ENCODE measurements around the gene LLPH. TPM values are rescaled to one million over a fixed set of nuclear protein-coding genes. Genes with fewer than 3 reads are reported as not detected.

Gene LLPH
- total RNA-seq, 2 experiments from 2014 or later, result 25.6 to 26.0 TPM

GRCh38 chr12:66162701-66163100 lies 32.2 kb upstream of the LLPH start:
- CTCF ChIA-PET, result no interaction called here
- H3K36me3 Mint-ChIP-seq (ENCODE audit: low read depth), result peaks cover 64% of the 10 kb centered on the region
- intact Hi-C loops (cut with micrococcal nuclease), result no loop called here
- no peak for DNase-seq
- no peak overlapping the region for H3K4me3 Mint-ChIP-seq
- peaks cover 60% of the 10 kb centered on the region for H3K4me1 Mint-ChIP-seq (ENCODE audit: low read depth)
- peaks cover 6% of the 10 kb centered on the region for H3K9me3 Mint-ChIP-seq
- H3K27me3 Mint-ChIP-seq (ENCODE audit: low read depth), result no peaks in the 10 kb centered on the region
- no peak overlapping the region for H3K27ac Mint-ChIP-seq

GRCh38 chr12:66160704-66161103 lies 30.2 kb upstream of the LLPH start:
- CTCF ChIA-PET, result interaction anchor here (0.5 to 0.9 kb wide), 4 partner anchors 8 to 576 kb away, joined by 3 to 5 read pairs (median 4); no protein-coding TSS in a partner anchor
- no peak overlapping the region for H3K27ac Mint-ChIP-seq
- intact Hi-C loops (cut with micrococcal nuclease), result no loop called here
- peaks cover 56% of the 10 kb centered on the region for H3K36me3 Mint-ChIP-seq (ENCODE audit: low read depth)
- H3K27me3 Mint-ChIP-seq (ENCODE audit: low read depth), result no peaks in the 10 kb centered on the region
- peaks cover 2% of the 10 kb centered on the region for H3K9me3 Mint-ChIP-seq
- no peak for DNase-seq
- peaks cover 59% of the 10 kb centered on the region for H3K4me1 Mint-ChIP-seq (ENCODE audit: low read depth)
- H3K4me3 Mint-ChIP-seq, result no peak overlapping the region

DNA sequence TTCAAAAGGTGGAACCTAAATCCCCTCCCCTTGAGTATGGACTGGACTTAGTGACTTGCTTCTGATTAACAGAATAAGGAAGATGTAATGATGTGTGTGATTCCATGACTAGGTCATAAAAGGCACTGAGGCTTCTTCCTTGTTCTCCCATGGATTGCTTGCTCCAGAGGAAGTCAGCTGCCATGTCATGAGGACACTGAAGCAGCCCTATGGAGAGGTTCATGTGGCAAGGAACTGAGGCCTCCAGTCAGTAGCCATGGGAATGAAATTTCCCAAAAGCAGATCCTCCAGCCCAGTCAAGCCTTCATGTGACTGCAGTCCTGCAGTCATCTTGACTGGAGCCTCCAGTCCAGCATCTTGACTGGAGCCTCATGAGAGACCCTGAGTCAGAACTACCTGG lies 28.6 kb upstream of the LLPH start:
- H3K36me3 Mint-ChIP-seq (ENCODE audit: low read depth), result peaks cover 42% of the 10 kb centered on the region
- H3K4me3 Mint-ChIP-seq, result no peak overlapping the region
- no peak overlapping the region for H3K27ac Mint-ChIP-seq
- CTCF ChIA-PET, result interaction anchor here (0.5 to 1.7 kb wide), 4 partner anchors 15 to 250 kb away, joined by 3 to 7 read pairs (median 3); no protein-coding TSS in a partner anchor
- DNase-seq, result no peak
- H3K27me3 Mint-ChIP-seq (ENCODE audit: low read depth), result no peaks in the 10 kb centered on the region
- H3K9me3 Mint-ChIP-seq, result no peaks in the 10 kb centered on the region
- intact Hi-C loops (cut with micrococcal nuclease), result no loop called here
- peaks cover 53% of the 10 kb centered on the region for H3K4me1 Mint-ChIP-seq (ENCODE audit: low read depth)

DNA sequence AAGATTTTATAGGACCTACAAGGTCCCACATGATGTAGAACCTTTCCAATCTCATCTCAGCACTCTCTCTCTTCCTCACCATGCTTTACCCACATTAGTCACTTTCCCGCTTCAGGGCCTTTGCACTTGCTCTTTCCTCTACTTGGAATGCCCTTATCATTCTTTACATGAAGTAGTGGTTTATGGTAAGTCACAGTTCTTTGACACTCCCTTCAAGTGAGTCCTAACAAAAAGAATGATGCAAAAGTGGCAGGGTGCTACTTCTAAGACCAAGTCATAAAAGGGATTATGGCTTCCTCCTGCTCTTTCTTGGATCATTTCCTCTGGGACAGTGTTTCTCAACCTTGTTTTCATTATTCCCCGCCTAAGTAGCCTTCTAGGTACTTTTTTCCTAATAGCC lies 26.1 kb upstream of the LLPH start:
- Mint-ChIP-seq H3K4me3 (no peak overlapping the region), H3K27me3 (ENCODE audit: low read depth) (no peaks in the 10 kb centered on the region), H3K27ac (no peak overlapping the region), H3K9me3 (no peaks in the 10 kb centered on the region), H3K36me3 (ENCODE audit: low read depth) (peaks cover 34% of the 10 kb centered on the region), H3K4me1 (ENCODE audit: low read depth) (peaks cover 43% of the 10 kb centered on the region)
- DNase-seq, result no peak
- CTCF ChIA-PET, result no interaction called here
- intact Hi-C loops (cut with micrococcal nuclease), result no loop called here

DNA sequence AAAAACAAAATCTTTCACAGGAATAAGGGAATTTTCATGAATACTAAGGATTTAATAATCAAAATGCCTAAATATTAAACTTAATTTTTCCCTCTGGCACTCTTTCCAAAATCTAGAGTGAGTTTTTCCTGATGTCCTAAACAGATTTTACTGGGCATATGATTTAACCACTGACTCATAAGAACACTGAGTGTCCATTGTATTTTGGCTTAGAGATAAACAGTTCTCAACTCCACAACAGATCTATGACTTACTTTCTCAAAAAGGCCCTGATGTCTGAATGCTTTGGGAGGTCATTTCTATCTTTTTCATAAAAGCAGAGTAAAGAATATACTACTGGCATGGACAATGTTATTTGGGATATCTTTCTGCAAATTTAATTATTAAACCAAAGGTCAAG lies 24.2 kb upstream of the LLPH start:
- no peak for DNase-seq
- Mint-ChIP-seq H3K27ac (no peak overlapping the region), H3K36me3 (ENCODE audit: low read depth) (peaks cover 27% of the 10 kb centered on the region), H3K4me1 (ENCODE audit: low read depth) (peaks cover 42% of the 10 kb centered on the region), H3K4me3 (no peak overlapping the region), H3K9me3 (no peaks in the 10 kb centered on the region), H3K27me3 (ENCODE audit: low read depth) (no peaks in the 10 kb centered on the region)
- intact Hi-C loops (cut with micrococcal nuclease), result no loop called here
- CTCF ChIA-PET, result no interaction called here

- no peak overlapping the region for H3K27ac Mint-ChIP-seq
- H3K27me3 Mint-ChIP-seq (ENCODE audit: low read depth), result no peaks in the 10 kb centered on the region
- peaks cover 16% of the 10 kb centered on the region for H3K36me3 Mint-ChIP-seq (ENCODE audit: low read depth)
- no peak for DNase-seq
- H3K4me1 Mint-ChIP-seq (ENCODE audit: low read depth), result peaks cover 30% of the 10 kb centered on the region
- CTCF ChIA-PET, result interaction anchor here (0.7 kb wide), 1 partner anchor 256 kb away, joined by 3 read pairs; no protein-coding TSS in a partner anchor
- H3K9me3 Mint-ChIP-seq, result no peaks in the 10 kb centered on the region
- intact Hi-C loops (cut with micrococcal nuclease), result no loop called here
- H3K4me3 Mint-ChIP-seq, result no peak overlapping the region
Observed at GRCh38 chr12:66152732-66153131, 22.2 kb upstream of the LLPH start.

DNA sequence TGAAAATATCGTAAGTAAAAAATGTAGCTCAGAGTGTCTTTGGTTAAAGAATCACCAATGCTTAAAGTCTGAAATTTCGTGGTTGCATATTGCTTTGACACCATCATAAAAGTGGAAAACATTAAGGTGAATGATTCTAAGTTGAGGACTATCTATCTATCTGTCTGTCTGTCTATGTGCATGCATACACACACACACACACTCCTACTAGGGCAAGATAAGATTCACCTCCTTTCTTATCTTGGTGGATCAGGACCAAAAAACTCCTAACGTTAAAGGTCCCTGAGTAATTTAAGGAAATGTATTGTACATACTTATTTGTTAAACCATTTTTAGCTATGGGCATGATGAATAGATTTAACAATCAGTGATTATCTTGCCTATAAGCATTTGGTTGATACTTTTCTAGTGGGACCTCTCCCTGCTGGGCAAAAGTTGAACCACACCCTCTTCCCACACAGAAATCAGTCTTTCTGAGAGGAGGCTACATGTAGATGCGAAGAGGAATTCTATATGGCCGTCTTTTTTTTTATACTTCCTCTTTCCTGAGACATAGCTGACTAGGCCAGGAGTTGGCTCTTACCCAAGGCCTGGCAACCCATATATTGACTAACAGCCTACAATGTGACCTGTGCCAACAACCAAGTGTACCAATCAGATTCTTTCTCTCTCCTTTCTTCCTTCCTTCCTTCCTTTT lies 19.3 kb upstream of the LLPH start:
- DNase-seq, result no peak
- H3K4me3 Mint-ChIP-seq, result no peak overlapping the region
- CTCF ChIA-PET, result interaction anchor here (0.6 to 0.7 kb wide), 3 partner anchors 19 to 243 kb away, joined by 3 read pairs; no protein-coding TSS in a partner anchor
- no peaks in the 10 kb centered on the region for H3K27me3 Mint-ChIP-seq (ENCODE audit: low read depth)
- H3K27ac Mint-ChIP-seq, result no peak overlapping the region
- H3K36me3 Mint-ChIP-seq (ENCODE audit: low read depth), result peaks cover 15% of the 10 kb centered on the region
- H3K9me3 Mint-ChIP-seq, result no peaks in the 10 kb centered on the region
- intact Hi-C loops (cut with micrococcal nuclease), result loop anchor here (5.0 kb wide), 2 partner anchors 557 to 712 kb away; no protein-coding TSS in a partner anchor
- peaks cover 26% of the 10 kb centered on the region for H3K4me1 Mint-ChIP-seq (ENCODE audit: low read depth)

DNA sequence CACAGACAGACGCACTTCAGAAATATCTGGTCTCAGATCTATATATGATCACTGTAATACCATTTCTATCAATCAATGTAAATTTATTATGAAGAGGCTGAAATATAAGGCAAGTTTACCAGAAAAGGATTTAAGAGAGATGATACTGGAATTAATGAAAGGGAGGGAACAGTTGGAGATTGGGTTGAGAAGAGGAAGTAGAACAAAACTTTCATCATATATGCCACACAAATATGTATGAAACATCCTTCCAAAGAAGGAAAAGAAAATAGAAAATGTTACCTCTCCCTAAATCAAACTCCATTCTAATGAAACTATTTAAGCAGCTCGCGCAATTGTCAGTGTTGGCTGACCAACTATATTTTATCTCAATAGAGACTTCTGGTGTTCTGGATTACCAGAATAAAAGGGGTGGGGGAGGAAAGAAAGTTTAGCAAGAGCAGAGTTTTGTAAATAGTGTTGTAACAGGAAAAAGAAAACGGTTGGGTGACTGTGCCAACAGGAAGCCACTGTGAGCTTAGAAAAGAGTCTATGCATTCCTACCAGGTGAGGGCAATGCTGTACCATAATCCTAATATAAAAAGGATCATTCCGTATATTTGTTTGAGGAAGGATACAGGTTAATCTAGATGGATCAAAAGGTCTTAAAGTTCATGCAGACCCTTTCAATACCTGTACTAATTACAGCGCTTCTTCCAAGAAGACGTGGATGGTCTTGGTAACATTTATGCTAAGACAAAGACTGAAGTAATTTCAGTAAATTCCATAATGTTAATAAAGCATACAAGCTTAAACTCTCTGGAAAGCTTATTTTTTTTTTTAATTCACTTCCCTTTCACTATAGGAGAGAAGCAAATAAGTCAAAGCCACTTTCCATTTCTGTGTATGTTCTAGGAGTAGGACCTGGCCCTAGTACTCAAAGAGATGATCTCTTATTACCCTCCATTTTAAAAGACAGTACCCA lies 14.5 kb upstream of the LLPH start:
- Mint-ChIP-seq H3K36me3 (ENCODE audit: low read depth) (peaks cover 42% of the 10 kb centered on the region), H3K27ac (peak overlapping the region; percentile 86), H3K27me3 (ENCODE audit: low read depth) (no peaks in the 10 kb centered on the region), H3K4me1 (ENCODE audit: low read depth) (peaks cover 16% of the 10 kb centered on the region), H3K4me3 (no peak overlapping the region), H3K9me3 (peaks cover 15% of the 10 kb centered on the region)
- intact Hi-C loops (cut with micrococcal nuclease), result loop anchor here (1.0 to 5.0 kb wide), 7 partner anchors 24 to 717 kb away; partner anchors contain the start of gene TMBIM4
- DNase-seq, result peak; percentile 49
- CTCF ChIA-PET, result interaction anchor here (0.6 to 2.4 kb wide), 12 partner anchors 11 to 549 kb away, joined by 3 to 11 read pairs (median 4); partner anchors contain the start of gene LLPH

DNA sequence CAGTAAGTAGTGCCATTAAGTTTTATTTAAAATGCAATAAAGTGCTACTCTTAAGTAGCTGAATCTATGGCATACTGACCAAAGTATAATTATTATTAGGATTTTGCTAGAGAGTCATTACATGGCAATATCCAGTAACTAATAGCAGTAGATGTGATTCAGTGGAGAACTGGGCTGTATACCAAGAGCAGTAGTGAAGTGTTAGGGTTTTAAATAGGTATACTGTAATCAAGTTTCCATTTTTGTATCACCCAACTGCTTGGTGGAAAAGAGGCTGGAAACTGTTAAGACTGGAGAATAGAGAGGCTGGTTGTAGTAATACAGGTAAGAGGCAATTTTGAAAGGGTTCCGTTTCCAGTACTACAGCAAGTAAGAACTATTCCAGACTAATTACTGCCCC lies 13.3 kb upstream of the LLPH start:
- peaks cover 48% of the 10 kb centered on the region for H3K36me3 Mint-ChIP-seq (ENCODE audit: low read depth)

GRCh38 chr12:66142826-66143225 lies 12.3 kb upstream of the LLPH start:
- peak overlapping the region; percentile 33 for H3K27ac Mint-ChIP-seq
- intact Hi-C loops (cut with micrococcal nuclease), result no loop called here
- H3K9me3 Mint-ChIP-seq, result peaks cover 17% of the 10 kb centered on the region
- peaks cover 16% of the 10 kb centered on the region for H3K4me1 Mint-ChIP-seq (ENCODE audit: low read depth)
- no peak for DNase-seq
- H3K36me3 Mint-ChIP-seq (ENCODE audit: low read depth), result peaks cover 49% of the 10 kb centered on the region
- H3K27me3 Mint-ChIP-seq (ENCODE audit: low read depth), result no peaks in the 10 kb centered on the region
- no peak overlapping the region for H3K4me3 Mint-ChIP-seq
- CTCF ChIA-PET, result interaction anchor here (1.1 kb wide), 1 partner anchor 127 kb away, joined by 3 read pairs; no protein-coding TSS in a partner anchor

More for the DNA sequence above, 13.3 kb upstream of the LLPH start:
- Mint-ChIP-seq H3K4me3 (no peak overlapping the region), H3K4me1 (ENCODE audit: low read depth) (peaks cover 16% of the 10 kb centered on the region), H3K27me3 (ENCODE audit: low read depth) (no peaks in the 10 kb centered on the region), H3K27ac (no peak overlapping the region), H3K9me3 (peaks cover 17% of the 10 kb centered on the region)
- CTCF ChIA-PET, result interaction anchor here (1.1 to 2.4 kb wide), 3 partner anchors 12 to 126 kb away, joined by 3 to 11 read pairs (median 3); partner anchors contain the start of gene LLPH
- DNase-seq, result no peak
- intact Hi-C loops (cut with micrococcal nuclease), result no loop called here

GRCh38 chr12:66141299-66141698 lies 10.7 kb upstream of the LLPH start:
- Mint-ChIP-seq H3K27ac (no peak overlapping the region), H3K4me1 (ENCODE audit: low read depth) (peaks cover 16% of the 10 kb centered on the region), H3K4me3 (no peak overlapping the region), H3K9me3 (peaks cover 17% of the 10 kb centered on the region), H3K27me3 (ENCODE audit: low read depth) (no peaks in the 10 kb centered on the region), H3K36me3 (ENCODE audit: low read depth) (peaks cover 58% of the 10 kb centered on the region)
- intact Hi-C loops (cut with micrococcal nuclease), result no loop called here
- DNase-seq, result no peak
- CTCF ChIA-PET, result no interaction called here

DNA sequence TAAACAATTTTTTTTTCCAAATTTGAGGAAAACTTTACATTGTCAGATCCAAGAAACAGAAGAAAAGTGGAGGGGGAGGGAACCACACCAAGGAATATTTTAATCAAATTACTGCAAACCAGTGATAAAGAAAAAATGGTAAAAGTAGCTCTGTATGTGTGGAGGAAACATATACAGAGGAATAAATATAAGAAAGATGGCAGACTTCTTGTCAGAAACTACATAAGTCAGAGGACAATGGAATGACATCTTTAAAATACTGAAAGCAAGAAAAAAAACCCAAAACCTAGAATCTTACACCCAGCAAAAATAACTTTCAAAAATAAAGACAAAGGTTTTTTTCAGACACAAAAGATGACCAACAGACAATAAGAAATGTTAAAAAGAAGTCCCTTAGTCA lies 10.2 kb upstream of the LLPH start:
- peak overlapping the region; percentile 59 for H3K27ac Mint-ChIP-seq

More for the DNA sequence above, 10.2 kb upstream of the LLPH start:
- H3K4me3 Mint-ChIP-seq, result no peak overlapping the region
- H3K36me3 Mint-ChIP-seq (ENCODE audit: low read depth), result peaks cover 57% of the 10 kb centered on the region
- peaks cover 11% of the 10 kb centered on the region for H3K4me1 Mint-ChIP-seq (ENCODE audit: low read depth)
- peaks cover 17% of the 10 kb centered on the region for H3K9me3 Mint-ChIP-seq
- no peak for DNase-seq
- no peaks in the 10 kb centered on the region for H3K27me3 Mint-ChIP-seq (ENCODE audit: low read depth)
- intact Hi-C loops (cut with micrococcal nuclease), result no loop called here
- CTCF ChIA-PET, result no interaction called here
